SK-N-SH treated with all-trans-retinoic acid at 6 μM for 48 hours (cell line): ENCODE data around the gene PPOX.
A peak's percentile ranks its signal among the peaks of the same experiment; 100 is the strongest.

ENCODE experiments used
- ATAC-seq: fragments of 200-7000 bp; cut with Tn5 transposase; 3 replicates; pipeline ENCODE4 v1.9.1; 2020; ENCODE audit warnings: mild to moderate bottlenecking, moderate library complexity
- ARNTL ChIP-seq: fragments of 450-650 bp; formaldehyde crosslinking; IDR thresholded peaks from 2 replicates; pipeline ENCODE4 v1.5.0; 2020; ENCODE audit warnings: low read depth, mild to moderate bottlenecking, moderate library complexity, borderline replicate concordance
- BACH2 ChIP-seq: fragments of 250-450 bp; sonication (Bioruptor Pico); IDR thresholded peaks from 2 replicates; pipeline ENCODE4 v1.9.0; 2021; ENCODE audit warnings: mild to moderate bottlenecking, borderline replicate concordance
- CSDC2 ChIP-seq: fragments of 250-450 bp; sonication (Bioruptor Pico); IDR thresholded peaks from 2 replicates; pipeline ENCODE4 v1.5.0; 2020; ENCODE audit warnings: mild to moderate bottlenecking, moderate library complexity
- GLIS3 ChIP-seq: fragments of 250-450 bp; sonication (Bioruptor Pico); IDR thresholded peaks from 2 replicates; pipeline ENCODE4 v1.5.0; 2020; ENCODE audit warnings: mild to moderate bottlenecking, moderate library complexity
- ISL1 ChIP-seq: fragments of 250-450 bp; sonication (Bioruptor Pico); IDR thresholded peaks from 2 replicates; pipeline ENCODE4 v2.1.2; 2022; ENCODE audit warnings: mild to moderate bottlenecking, moderate library complexity
- OSR1 ChIP-seq: fragments of 250-450 bp; sonication (Bioruptor Pico); IDR thresholded peaks from 2 replicates; pipeline ENCODE4 v1.8.0; 2022; ENCODE audit warnings: moderate library complexity, mild to moderate bottlenecking, inconsistent platforms
- POU6F1 ChIP-seq: fragments of 250-450 bp; sonication (Bioruptor Pico); IDR thresholded peaks from 2 replicates; pipeline ENCODE4 v1.8.0; 2021; ENCODE audit warnings: low read depth, mild to moderate bottlenecking, moderate library complexity, borderline replicate concordance
- PPARA ChIP-seq: fragments of 250-450 bp; sonication (Bioruptor Pico); IDR thresholded peaks from 2 replicates; pipeline ENCODE4 v1.5.0; 2020; ENCODE audit warnings: mild to moderate bottlenecking, borderline replicate concordance
- RARB ChIP-seq: fragments of 250-450 bp; sonication (Bioruptor Pico); IDR thresholded peaks from 2 replicates; pipeline ENCODE4 v1.8.0; 2021; ENCODE audit warnings: mild to moderate bottlenecking, moderate library complexity
- SNAI2 ChIP-seq: fragments of 250-450 bp; sonication (Bioruptor Pico); IDR thresholded peaks from 2 replicates; pipeline ENCODE4 v1.5.0; 2020; ENCODE audit warnings: mild to moderate bottlenecking, moderate library complexity
- TCF4 ChIP-seq: fragments of 250-450 bp; sonication (Bioruptor Pico); IDR thresholded peaks from 2 replicates; pipeline ENCODE4 v1.8.0; 2021; ENCODE audit warnings: mild to moderate bottlenecking, moderate library complexity, borderline replicate concordance
- TOX ChIP-seq: fragments of 250-450 bp; sonication (Bioruptor Pico); IDR thresholded peaks from 2 replicates; pipeline ENCODE4 v1.8.0; 2021; ENCODE audit warnings: mild to moderate bottlenecking, moderate library complexity, borderline replicate concordance
- ZC3H10 ChIP-seq: fragments of 250-450 bp; sonication (Bioruptor Pico); IDR thresholded peaks from 2 replicates; pipeline ENCODE4 v1.5.1; 2021; ENCODE audit warnings: mild to moderate bottlenecking, moderate library complexity
- ZFP3 ChIP-seq: fragments of 250-450 bp; sonication (Bioruptor Pico); IDR thresholded peaks from 2 replicates; pipeline ENCODE4 v1.5.0; 2020; ENCODE audit warnings: mild to moderate bottlenecking, moderate library complexity
- ZFP30 ChIP-seq: fragments of 450-650 bp; formaldehyde crosslinking; IDR thresholded peaks from 2 replicates; pipeline ENCODE4 v1.5.0; 2022; ENCODE audit warnings: mild to moderate bottlenecking, moderate library complexity
- ZNF565 ChIP-seq: fragments of 450-650 bp; formaldehyde crosslinking; conservative IDR thresholded peaks from 2 replicates; pipeline ENCODE4 v1.5.0; 2020; ENCODE audit warnings: low read depth, mild to moderate bottlenecking, moderate library complexity
- ZNF70 ChIP-seq: fragments of 450-650 bp; formaldehyde crosslinking; IDR thresholded peaks from 2 replicates; pipeline ENCODE4 v1.5.0; 2020; ENCODE audit warnings: mild to moderate bottlenecking, moderate library complexity
- ZNF8 ChIP-seq: fragments of 450-650 bp; formaldehyde crosslinking; IDR thresholded peaks from 2 replicates; pipeline ENCODE4 v1.5.0; 2020; ENCODE audit warnings: mild to moderate bottlenecking, moderate library complexity
- TF ChIP-seq, protein P1 (sequence below): fragments of 250-450 bp; sonication (Bioruptor Pico); IDR thresholded peaks from 2 replicates; pipeline ENCODE4 v1.8.0; 2020; ENCODE audit warnings: mild to moderate bottlenecking, moderate library complexity, borderline replicate concordance
- TF ChIP-seq, protein P2 (sequence below): fragments of 250-450 bp; sonication (Bioruptor Pico); IDR thresholded peaks from 2 replicates; pipeline ENCODE4 v1.5.1; 2021; ENCODE audit warnings: mild to moderate bottlenecking, moderate library complexity
- TF ChIP-seq, protein P3 (sequence below): fragments of 250-450 bp; sonication (Bioruptor Pico); IDR thresholded peaks from 2 replicates; pipeline ENCODE4 v1.5.0; 2020; ENCODE audit warnings: mild to moderate bottlenecking, moderate library complexity

The PPOX gene

GRCh38 chr1:161159087-161159912, 6.9 kb upstream of the PPOX start, which contains the start of gene USP21:
TSS of gene USP21 (plus strand) at chr1:161159500. CDS start at chr1:161160641, 1,141 bp downstream.
- peak; percentile 95 for ATAC-seq
- peak; percentile 72; the same call in 1 of the 2 replicates for TF ChIP-seq ZC3H10 (CRISPR knock-in tag)
- TF ChIP-seq OSR1: no peak
- TF ChIP-seq ZNF565 (CRISPR knock-in tag): no peak
- no peak for TF ChIP-seq GLIS3 (CRISPR knock-in tag)
- TF ChIP-seq ZFP3 (CRISPR knock-in tag): no peak
- TF ChIP-seq TOX: peak; percentile 8; the same call in 1 of the 2 replicates
- TF ChIP-seq CSDC2 (CRISPR knock-in tag): no peak
- TF ChIP-seq BACH2 (CRISPR knock-in tag): no peak
- peak; percentile 25; the same call in 1 of the 2 replicates for TF ChIP-seq RARB (CRISPR knock-in tag)
- TF ChIP-seq, all 23 proteins: peak for 3

GRCh38 chr1:161159913-161160243, 6.3 kb upstream of the PPOX start:
- TF ChIP-seq, protein P1, sequence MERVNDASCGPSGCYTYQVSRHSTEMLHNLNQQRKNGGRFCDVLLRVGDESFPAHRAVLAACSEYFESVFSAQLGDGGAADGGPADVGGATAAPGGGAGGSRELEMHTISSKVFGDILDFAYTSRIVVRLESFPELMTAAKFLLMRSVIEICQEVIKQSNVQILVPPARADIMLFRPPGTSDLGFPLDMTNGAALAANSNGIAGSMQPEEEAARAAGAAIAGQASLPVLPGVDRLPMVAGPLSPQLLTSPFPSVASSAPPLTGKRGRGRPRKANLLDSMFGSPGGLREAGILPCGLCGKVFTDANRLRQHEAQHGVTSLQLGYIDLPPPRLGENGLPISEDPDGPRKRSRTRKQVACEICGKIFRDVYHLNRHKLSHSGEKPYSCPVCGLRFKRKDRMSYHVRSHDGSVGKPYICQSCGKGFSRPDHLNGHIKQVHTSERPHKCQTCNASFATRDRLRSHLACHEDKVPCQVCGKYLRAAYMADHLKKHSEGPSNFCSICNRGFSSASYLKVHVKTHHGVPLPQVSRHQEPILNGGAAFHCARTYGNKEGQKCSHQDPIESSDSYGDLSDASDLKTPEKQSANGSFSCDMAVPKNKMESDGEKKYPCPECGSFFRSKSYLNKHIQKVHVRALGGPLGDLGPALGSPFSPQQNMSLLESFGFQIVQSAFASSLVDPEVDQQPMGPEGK (CRISPR knock-in tag): no peak
- TF ChIP-seq POU6F1 (CRISPR knock-in tag) (no peak), TOX (no peak), OSR1 (no peak), ZFP3 (CRISPR knock-in tag) (no peak), TCF4 (CRISPR knock-in tag) (no peak)
- ATAC-seq: no peak

DNA sequence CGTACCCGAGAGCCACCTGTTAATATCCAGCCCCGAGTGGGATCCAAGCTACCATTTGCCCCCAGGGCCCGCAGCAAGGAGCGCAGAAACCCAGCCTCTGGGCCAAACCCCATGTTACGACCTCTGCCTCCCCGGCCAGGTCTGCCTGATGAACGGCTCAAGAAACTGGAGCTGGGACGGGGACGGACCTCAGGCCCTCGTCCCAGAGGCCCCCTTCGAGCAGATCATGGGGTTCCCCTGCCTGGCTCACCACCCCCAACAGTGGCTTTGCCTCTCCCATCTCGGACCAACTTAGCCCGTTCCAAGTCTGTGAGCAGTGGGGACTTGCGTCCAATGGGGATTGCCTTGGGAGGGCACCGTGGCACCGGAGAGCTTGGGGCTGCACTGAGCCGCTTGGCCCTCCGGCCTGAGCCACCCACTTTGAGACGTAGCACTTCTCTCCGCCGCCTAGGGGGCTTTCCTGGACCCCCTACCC, 5.5 kb upstream of the PPOX start:
- no peak for ATAC-seq
- TF ChIP-seq ZFP30 (CRISPR knock-in tag) (no peak), ZNF8 (no peak), ZC3H10 (CRISPR knock-in tag) (no peak), BACH2 (CRISPR knock-in tag) (no peak), SNAI2 (CRISPR knock-in tag) (no peak), TOX (no peak), PPARA (CRISPR knock-in tag) (no peak), RARB (CRISPR knock-in tag) (no peak), ZFP3 (CRISPR knock-in tag) (no peak)
- TF ChIP-seq, protein P2, sequence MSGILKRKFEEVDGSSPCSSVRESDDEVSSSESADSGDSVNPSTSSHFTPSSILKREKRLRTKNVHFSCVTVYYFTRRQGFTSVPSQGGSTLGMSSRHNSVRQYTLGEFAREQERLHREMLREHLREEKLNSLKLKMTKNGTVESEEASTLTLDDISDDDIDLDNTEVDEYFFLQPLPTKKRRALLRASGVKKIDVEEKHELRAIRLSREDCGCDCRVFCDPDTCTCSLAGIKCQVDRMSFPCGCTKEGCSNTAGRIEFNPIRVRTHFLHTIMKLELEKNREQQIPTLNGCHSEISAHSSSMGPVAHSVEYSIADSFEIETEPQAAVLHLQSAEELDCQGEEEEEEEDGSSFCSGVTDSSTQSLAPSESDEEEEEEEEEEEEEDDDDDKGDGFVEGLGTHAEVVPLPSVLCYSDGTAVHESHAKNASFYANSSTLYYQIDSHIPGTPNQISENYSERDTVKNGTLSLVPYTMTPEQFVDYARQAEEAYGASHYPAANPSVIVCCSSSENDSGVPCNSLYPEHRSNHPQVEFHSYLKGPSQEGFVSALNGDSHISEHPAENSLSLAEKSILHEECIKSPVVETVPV (CRISPR knock-in tag): no peak

- no peak for ATAC-seq
- TF ChIP-seq TOX (no peak), ZC3H10 (CRISPR knock-in tag) (no peak), ISL1 (CRISPR knock-in tag) (no peak), GLIS3 (CRISPR knock-in tag) (no peak), PPARA (CRISPR knock-in tag) (no peak), ZFP3 (CRISPR knock-in tag) (no peak), ZFP30 (CRISPR knock-in tag) (no peak), ARNTL (CRISPR knock-in tag) (no peak), ZNF70 (CRISPR knock-in tag) (no peak), BACH2 (CRISPR knock-in tag) (no peak)
- TF ChIP-seq, protein P2 (CRISPR knock-in tag): no peak
- TF ChIP-seq, protein P3, sequence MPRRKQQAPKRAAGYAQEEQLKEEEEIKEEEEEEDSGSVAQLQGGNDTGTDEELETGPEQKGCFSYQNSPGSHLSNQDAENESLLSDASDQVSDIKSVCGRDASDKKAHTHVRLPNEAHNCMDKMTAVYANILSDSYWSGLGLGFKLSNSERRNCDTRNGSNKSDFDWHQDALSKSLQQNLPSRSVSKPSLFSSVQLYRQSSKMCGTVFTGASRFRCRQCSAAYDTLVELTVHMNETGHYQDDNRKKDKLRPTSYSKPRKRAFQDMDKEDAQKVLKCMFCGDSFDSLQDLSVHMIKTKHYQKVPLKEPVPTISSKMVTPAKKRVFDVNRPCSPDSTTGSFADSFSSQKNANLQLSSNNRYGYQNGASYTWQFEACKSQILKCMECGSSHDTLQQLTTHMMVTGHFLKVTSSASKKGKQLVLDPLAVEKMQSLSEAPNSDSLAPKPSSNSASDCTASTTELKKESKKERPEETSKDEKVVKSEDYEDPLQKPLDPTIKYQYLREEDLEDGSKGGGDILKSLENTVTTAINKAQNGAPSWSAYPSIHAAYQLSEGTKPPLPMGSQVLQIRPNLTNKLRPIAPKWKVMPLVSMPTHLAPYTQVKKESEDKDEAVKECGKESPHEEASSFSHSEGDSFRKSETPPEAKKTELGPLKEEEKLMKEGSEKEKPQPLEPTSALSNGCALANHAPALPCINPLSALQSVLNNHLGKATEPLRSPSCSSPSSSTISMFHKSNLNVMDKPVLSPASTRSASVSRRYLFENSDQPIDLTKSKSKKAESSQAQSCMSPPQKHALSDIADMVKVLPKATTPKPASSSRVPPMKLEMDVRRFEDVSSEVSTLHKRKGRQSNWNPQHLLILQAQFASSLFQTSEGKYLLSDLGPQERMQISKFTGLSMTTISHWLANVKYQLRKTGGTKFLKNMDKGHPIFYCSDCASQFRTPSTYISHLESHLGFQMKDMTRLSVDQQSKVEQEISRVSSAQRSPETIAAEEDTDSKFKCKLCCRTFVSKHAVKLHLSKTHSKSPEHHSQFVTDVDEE (CRISPR knock-in tag): no peak
- TF ChIP-seq, all 23 proteins: peak for 0
Measured at GRCh38 chr1:161161652-161162051, 4.6 kb upstream of the PPOX start.
